Measurements from ENCODE around the gene SULT4A1. TPM values are rescaled to one million over a fixed set of nuclear protein-coding genes. Genes with fewer than 3 reads are reported as not detected.
A peak's percentile ranks its signal among the peaks of the same experiment; 100 is the strongest.

The SULT4A1 gene
- total RNA-seq, 1 experiment from 2014 or later, result 15.0 TPM

GRCh38 chr22:43821606-43822425 lies 40.5 kb downstream of the SULT4A1 start:
- WGBS (ENCODE audit: extremely low coverage, insufficient read length, low lambda C conversion rate), result no CpG with 5 or more reads among the region's 22 CpGs
- Histone ChIP-seq H3K4me1 (ENCODE audit: insufficient read depth, low read length) (peaks cover 5% of the 10 kb centered on the region), H4K91ac (ENCODE audit: insufficient read length, low read depth, low read length) (no peak overlapping the region), H2BK20ac (ENCODE audit: low read depth, low read length, poor library complexity, severe bottlenecking) (no peak overlapping the region), H2BK15ac (ENCODE audit: low read depth, low read length) (no peak overlapping the region), H4K20me1 (ENCODE audit: control insufficient read depth, insufficient read depth, insufficient read length) (no peaks in the 10 kb centered on the region), H3K9me3 (ENCODE audit: control insufficient read depth, low read depth, low read length) (no peaks in the 10 kb centered on the region), H4K8ac (replicated peaks; ENCODE audit: insufficient read length, low read depth, low read length) (no peak overlapping the region), H2BK12ac (ENCODE audit: insufficient read length, low read depth, low read length) (no peak overlapping the region), H3K4ac (ENCODE audit: low read depth, low read length) (no peak overlapping the region), H2BK5ac (ENCODE audit: insufficient read length, low read length) (no peak overlapping the region), H4K5ac (ENCODE audit: insufficient read length, low read depth, low read length) (no peak overlapping the region), H3K27ac (ENCODE audit: insufficient read length, low read depth, low read length) (no peak overlapping the region), H3K79me2 (ENCODE audit: insufficient read depth, low read length) (no peaks in the 10 kb centered on the region), H3K4me2 (ENCODE audit: insufficient read depth, insufficient read length, low read length) (no peak overlapping the region), H2AFZ (ENCODE audit: low read length) (no peak overlapping the region), H3K56ac (ENCODE audit: insufficient read length, low read depth, low read length) (no peak overlapping the region), H3K9ac (ENCODE audit: extremely low read depth, insufficient read length, low read length) (no peak overlapping the region), H3K14ac (ENCODE audit: insufficient read depth, low read length) (no peak overlapping the region), H2AK5ac (ENCODE audit: insufficient read length, low read length) (no peak overlapping the region), H3K23ac (ENCODE audit: insufficient read length, low read depth, low read length) (no peak overlapping the region), H3K18ac (ENCODE audit: insufficient read length, low read depth, low read length) (no peak overlapping the region), H3T11ph (ENCODE audit: low read length) (no peak overlapping the region), H2BK120ac (ENCODE audit: low read depth, low read length, poor library complexity, severe bottlenecking) (no peak overlapping the region), H3K79me1 (ENCODE audit: insufficient read depth, low read depth, low read length, poor library complexity, severe bottlenecking) (no peaks in the 10 kb centered on the region), H3K23me2 (ENCODE audit: insufficient read length, low read depth, low read length, poor library complexity, severe bottlenecking) (no peaks in the 10 kb centered on the region), H3K27me3 (ENCODE audit: insufficient read depth, low read length) (no peaks in the 10 kb centered on the region)
- H3K9me3 Mint-ChIP-seq, result no peaks in the 10 kb centered on the region
- H3K27me3 Mint-ChIP-seq (ENCODE audit: low read depth), result peaks cover 6% of the 10 kb centered on the region
- peak; percentile 22 for DNase-seq
- H3K27ac Mint-ChIP-seq, result 0 out of 7 replicates have a peak overlapping the region, but pooled peaks of 1 of the 3 experiments have one; percentile 73
- H3K4me1 Mint-ChIP-seq, result peaks cover 55 to 58% of the 10 kb centered on the region in 2 experiments
- H3K36me3 Mint-ChIP-seq (ENCODE audit: insufficient read depth in 1 of 3, low read depth in 3 of 3), result peaks cover 4 to 22% (median 21%) of the 10 kb centered on the region in 3 experiments; a peak in 5 of 7 replicates
- no peak overlapping the region; a peak in 1 of 5 replicates for H3K4me3 Mint-ChIP-seq
- no peak for TF ChIP-seq CTCF (conservative IDR thresholded peaks at IDR 0.05)

Measured in H9 (cell line).